HG02973 (cell line): ENCODE data around the gene FUZ.
"Not testable (repeated sequence)": the region's sequence is repeated elsewhere in the genome, so short reads cannot be mapped to it uniquely, and the experiment has no call there.

Experiments
- ATAC-seq: cut with Tn5 transposase; IDR thresholded peaks from one replicate; pipeline ENCODE4 v1.9.1; 2021; ENCODE audit warnings: moderate library complexity; ENCODE audit not compliant: unreplicated experiment

FUZ gene

DNA sequence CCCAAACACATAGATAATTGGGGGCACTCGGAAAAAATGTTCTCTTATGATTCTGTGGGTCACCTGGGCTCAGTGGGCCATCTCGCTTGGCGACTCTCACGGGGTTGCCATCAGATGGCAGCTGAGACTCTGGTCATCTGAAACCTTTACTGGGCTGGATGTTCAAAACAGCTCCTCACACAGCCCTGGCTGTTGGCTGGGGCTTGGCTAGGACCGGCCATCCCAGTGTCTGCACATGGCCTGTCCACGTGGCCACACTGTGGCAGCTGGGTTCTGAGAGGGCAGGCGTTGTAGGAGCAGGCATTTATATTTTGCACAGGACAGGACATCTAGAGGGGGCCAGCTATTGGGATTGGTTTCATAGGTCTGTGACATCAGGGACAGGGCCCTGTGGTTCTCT lies 20.5 kb upstream of the FUZ start:
- no peak for ATAC-seq

DNA sequence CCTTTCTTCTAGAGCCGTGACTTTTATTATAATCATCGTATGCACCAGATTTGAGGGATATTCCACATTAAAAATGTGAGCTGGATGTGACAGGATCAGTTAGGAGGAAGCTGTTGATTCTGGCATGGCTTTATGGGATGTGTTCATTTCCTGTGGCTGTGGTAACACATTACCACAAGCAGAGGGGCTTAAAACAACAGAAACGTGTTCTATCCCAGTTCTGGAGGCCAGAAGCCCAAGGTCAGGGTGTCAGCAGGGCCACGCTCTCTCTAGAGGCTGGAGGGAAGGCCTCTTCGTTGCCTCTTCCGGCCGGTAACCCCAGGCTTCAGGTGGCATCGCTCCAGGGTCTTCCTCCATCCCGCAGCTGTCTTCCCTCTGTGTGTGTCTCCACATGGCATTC lies 19.5 kb upstream of the FUZ start:
- no peak for ATAC-seq

DNA sequence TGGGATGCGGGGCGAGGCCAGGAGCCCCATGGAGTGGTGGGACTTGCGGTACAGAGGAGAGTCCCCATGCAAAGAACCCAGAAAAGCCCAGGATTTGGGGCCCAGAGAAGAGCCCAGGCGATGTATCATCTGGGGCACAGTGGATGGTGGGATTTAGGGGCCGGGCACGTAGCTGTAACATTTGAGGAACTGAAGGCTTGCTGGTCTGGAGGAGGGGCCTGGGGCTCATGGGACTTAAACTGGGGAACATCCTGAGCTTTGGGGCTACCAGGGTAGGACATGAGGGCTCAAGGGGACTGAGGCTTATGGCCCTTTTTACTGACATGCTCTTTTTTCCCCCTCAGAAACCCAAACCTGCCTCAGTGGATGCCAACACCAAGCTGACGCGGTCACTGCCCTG lies 18.5 kb upstream of the FUZ start:
- ATAC-seq: no peak

DNA sequence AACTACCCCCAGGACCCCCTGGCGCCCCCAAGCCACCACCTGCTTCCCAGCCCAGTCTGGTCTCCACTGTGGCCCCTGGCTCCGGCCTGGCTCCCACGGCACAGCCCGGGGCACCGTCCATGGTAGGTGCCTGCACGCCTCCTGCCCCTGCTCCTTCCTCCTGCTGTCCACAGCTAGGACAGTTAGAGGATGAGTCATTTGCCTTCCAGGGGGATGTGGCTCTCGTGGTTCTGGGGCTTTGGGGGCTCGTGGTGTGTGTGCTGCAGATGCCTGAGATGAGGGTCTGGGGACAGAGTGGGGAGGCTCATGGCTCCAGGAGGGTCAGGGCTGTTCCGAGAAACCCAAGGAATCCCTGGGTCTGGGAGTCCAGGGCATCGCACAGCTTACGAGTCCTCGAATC lies 17.7 kb upstream of the FUZ start:
- ATAC-seq: no peak

DNA sequence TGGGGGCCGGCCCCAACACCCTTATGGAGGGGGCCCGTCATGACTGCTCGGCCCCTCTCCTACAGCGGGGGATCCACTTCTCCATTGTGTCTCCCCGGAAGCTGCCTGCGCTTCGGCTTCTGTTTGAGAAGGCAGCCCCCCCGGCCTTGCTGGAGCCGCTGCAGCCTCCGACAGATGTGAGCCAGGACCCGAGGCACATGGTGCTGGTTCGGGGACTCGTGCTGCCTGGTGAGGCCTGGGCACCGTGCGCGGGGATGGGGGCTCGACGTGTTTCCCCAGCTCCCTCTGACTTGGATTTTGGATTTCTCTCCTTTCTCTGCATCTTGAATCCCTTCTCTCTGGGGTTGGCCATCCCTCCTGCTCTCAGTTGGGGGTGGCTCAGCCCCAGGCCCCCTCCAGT lies 16.6 kb upstream of the FUZ start:
- ATAC-seq: no peak

DNA sequence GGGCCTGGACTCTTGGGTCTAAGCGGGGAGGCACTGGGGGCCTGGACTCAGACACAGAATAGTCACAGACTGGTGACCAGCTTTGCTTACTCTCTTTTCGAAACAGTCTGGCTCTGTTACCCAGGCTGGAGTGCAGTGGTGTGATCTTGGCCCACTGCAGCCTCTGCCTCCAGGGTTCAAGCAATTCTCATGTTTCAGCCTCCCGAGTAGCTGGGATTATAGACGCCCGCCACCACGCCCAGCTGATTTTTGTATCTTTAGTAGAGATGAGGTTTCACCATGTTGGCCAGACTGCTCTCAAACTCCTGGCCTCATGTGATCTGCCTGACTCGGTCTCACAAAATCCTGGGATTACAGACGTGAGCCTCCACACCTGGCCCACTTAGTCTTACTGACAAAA lies 16.1 kb upstream of the FUZ start:
- no peak for ATAC-seq

DNA sequence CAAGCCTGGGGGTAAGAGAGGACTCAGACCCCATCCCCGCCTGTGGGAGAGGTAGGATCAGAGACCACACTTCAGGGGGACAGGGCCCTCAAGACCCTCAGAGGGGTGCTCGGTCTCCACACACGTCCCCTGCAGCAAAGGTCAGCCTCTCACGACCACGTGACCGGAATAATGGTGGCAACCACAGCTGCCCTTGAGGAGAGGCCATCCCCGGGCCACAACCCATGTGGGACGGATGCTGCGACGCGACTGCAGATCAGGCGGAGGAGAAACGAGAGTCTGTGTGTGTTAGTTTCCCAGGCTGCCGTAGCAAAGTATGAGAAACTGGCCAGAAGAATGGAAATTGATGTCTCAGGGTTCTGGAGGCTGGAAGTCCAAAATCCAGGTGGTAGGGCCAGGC lies 13.9 kb upstream of the FUZ start:
- no peak for ATAC-seq

DNA sequence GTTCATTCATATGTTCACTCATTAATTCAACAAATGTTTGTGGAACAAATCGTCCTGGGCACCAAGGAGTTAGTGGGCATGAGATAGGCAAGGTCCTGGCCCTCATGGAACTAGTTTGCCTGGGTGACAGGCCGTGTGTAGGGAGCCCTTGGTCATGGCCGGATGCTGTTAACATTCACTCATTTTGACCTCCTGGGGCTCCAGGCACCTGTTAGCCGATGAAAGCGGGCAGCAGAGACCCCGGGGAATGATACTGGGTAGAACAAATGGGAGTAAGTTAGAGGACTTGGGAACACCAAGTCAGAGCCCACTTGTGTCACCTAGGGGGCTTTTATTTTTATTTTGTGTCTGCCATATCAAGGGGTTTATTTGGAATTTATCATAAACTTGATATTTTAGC lies 11.6 kb upstream of the FUZ start:
- ATAC-seq: no peak

DNA sequence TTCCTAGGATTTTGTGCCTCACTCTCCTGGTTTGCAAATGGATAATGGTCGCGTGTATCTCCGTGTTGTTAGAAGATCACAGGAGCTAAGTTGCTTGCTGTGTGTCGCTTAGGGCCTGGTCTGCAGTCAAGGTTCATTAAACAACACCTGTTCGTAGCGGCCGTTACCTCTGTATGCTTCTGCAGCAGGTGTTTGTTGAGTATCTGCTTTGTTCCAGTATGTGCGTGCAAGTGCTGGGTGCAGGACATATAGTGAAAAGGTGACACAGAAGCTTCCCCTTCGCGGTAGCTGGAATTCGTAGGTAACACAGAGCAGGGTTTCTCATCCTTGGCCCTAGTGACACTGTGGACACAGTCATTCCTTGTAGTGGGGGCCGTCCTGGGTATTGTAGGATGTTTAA lies 10.4 kb upstream of the FUZ start:
- no peak for ATAC-seq

DNA sequence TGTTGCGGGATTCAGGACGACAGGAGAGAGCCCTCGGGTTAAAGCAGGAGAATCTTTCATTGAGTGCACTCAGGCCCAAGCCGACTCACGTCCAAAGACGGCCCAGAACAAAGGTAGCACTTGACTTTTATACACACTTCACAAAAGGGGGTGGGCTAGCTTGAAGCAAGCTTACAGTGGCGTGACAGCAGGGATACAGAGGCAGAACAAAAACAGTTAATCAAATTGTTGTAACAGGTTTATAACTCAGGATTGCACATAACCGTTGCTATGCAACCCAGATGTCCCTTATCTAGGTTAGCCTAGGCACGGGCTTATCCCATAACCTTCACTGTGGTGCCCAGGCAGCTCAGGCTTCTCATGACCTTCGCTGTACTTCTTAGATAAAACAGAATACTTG lies 7.0 kb upstream of the FUZ start:
- ATAC-seq: no peak

DNA sequence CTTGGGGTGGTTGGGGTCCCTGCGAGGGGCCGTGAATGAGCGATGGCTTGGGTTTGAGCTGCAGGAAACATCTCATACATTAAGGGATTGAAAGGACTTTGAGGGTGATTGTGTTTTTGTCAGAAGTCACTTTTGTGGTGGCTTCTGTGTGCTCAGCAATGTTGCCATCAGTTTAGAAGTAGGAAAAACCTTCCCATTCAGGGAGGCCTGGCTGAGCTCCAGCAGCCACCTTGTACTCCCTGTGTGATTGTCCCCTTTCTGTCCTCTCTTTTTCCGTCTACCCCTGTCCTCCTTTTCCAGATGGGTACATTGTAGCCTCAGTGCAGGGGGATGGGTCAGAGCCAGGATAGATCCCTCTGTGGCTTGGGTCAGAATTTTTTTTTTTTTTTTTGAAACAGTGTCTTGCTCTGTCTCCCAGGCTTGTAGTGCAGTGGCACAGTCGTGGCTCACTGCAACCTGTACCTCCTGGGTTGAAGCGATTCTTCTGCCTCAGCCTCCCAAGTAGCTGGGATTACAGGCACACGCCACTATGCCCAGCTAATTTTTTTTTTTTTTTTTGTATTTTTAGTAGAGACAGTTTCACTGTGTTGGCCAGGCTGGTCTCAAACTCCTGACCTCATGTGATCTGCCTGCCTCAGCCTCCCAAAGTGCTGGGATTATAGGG lies 6.5 kb upstream of the FUZ start:
- ATAC-seq: not testable (repeated sequence)

DNA sequence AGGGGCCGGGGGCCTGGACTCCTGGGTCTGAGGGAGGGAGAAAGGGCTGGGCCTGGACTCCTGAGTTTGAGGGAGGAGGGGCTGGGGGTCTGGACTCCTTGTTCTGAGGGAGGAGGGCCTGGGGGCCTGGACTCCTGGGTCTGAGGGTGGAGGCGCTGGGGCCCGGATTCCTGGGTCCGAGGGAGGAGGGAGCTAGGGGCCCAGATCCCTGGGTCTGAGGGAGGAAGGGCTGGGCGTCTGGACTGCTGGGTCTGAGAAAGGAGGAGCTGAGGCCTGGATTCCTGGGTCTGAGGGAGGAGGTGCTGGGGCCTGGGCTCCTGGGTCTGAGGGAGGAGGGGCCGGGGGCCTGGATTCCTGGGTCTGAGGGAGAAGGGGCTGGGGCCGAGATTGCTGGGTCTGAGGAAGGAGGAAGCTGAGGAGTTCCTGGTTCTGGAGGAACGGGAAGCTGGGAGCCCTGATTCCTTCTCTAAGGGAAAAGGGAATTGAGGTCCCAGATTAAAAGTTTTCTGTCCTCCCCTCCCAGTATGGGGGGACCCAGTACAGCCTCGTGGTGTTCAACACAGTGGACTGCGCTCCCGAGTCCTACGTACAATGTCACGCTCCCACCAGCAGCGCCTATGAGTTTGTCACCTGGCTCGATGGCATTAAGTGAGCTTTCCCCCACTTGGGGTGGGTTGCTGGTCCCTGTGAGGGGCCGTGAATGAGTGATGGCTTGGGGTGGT lies 5.7 kb upstream of the FUZ start:
- ATAC-seq: no peak

DNA sequence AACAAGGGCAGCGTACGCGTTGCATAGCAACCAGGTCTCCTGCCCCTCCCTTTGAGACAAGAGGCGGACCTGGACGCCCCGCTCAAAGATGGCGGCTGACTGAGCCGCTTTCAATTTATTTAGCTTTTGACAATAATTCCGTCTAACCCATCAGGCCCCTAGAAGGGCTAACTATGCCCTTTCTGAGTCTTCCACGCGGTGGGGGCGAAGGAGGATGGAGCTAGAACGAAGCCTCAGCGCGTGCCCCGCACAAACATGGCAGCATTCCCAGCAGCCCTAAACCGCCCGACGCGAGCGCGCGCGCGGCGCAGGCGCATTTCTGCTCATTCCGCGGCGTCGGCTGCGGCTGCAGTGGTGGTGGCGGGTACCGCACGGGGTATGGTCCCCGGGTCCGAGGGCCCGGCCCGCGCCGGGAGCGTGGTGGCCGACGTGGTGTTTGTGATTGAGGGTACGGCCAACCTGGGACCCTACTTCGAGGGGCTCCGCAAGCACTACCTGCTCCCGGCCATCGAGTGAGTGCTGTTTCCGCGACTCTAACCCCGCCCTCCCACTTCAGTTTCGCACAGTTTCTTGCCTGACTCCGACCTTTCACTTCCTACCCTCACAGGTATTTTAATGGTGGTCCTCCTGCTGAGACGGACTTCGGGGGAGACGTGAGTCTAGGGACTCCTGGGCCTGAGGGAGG lies 5.0 kb upstream of the FUZ start, which contains the start of gene MED25:
Gene MED25 (plus strand): TSS at position 326 of the 685 bp plus-strand sequence. CDS start 53 bp downstream, at position 379.
- ATAC-seq: peak; percentile 51

DNA sequence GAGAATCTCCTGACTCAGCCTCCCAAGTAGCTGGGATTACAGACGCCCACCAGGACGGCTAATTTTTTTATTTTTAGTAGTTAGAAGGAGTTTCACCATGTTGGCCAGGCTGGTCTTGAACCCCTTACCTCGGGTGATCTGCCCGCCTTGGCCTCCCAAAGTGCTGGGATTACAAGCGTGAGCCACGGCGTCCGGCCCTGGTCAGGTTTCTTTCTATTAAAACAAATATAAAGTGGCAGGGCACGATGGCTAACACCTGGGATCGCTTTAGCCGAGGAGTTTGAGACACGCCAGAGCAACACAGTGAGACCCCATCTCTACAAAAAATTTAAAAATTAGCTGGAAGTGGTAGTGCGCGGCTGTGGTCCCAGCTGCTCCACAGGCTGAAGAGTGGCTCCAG lies 3.5 kb upstream of the FUZ start:
- ATAC-seq: no peak

DNA sequence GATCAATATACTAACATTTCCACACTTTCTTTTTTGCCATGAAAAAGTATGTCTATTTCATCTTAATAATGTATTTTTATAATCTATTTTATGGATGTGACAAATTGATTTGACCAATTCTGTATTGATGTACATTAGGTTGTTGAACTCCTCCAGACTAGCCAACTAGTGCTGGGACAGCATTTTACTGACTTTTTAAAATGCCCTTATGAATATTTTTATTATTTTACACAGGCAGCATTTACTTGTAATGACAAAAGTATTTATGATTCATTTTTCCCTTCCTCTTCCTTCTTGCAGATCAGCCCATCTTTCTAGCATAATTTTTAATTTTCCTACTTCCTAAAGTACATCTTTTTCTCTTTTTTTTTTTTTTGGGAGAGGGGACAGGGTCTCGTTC lies 918 bp upstream of the FUZ start:
- ATAC-seq: no peak

DNA sequence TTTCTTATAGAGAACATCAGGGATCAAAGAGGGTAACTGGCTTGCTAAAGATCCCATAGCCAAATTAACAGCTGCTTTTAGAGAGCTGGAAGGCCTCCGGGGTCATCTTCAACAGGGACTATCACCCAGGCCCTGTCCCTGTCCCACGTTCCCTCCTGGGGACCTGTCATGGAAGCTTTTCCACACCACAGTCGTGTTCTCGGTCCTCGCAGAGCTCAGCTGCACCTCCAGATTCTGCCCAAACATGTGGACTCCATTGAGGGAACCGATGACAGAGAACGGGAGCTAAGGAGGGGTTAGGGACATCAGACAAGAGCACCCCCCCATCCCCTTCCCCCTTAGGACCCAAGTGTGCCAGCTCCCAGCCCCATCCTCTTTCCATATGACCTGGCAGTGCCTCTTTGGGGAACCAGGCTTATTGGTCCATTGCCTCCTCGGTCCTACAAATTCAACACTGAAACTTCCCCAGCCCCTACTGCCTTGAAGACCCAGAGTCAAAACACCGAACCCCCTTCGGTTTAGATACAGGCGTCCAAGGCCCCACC lies 568 bp downstream of the FUZ start:
- ATAC-seq: no peak

DNA sequence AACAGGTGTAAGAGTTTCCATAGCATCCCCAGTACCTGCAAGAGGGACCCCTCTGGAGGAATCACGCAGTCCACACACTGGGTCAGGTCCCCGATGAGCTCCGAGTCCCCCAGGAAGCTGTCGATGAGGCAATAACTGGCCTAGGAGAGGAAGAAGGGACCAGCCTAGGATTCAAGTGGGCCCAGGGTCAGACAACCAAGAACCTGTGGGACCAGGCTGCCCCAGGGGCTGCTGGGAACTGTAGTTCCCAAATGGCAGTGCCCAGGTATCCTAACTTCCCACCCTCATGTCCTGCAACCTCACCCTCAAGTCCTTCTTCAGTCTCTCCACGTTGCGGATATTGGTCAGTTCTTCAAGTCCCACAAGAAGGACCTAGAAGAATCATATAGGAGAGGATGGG lies 1.8 kb downstream of the FUZ start:
- no peak for ATAC-seq

DNA sequence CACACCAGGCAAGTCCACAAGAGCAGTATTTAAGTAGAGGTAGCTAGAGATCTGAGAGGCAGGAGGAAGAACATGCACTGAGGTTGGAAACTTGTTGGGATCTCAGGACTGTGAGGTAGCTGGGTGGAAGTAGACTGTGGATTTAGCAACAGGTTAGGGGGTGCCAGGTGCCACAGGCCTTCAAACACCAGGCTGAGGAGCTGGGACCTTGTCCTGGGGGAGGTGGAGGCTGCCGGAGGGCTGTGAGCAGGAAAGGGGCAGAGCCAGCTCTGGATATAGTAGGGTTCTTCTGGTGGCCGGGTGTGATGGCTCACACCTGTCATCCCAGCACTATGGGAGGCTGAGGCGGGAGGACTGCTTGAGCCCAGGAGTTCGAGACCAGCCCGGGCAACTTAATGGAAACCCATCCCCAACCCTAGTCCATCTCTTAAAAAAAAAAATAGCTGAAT lies 3.1 kb downstream of the FUZ start:
- ATAC-seq: no peak

DNA sequence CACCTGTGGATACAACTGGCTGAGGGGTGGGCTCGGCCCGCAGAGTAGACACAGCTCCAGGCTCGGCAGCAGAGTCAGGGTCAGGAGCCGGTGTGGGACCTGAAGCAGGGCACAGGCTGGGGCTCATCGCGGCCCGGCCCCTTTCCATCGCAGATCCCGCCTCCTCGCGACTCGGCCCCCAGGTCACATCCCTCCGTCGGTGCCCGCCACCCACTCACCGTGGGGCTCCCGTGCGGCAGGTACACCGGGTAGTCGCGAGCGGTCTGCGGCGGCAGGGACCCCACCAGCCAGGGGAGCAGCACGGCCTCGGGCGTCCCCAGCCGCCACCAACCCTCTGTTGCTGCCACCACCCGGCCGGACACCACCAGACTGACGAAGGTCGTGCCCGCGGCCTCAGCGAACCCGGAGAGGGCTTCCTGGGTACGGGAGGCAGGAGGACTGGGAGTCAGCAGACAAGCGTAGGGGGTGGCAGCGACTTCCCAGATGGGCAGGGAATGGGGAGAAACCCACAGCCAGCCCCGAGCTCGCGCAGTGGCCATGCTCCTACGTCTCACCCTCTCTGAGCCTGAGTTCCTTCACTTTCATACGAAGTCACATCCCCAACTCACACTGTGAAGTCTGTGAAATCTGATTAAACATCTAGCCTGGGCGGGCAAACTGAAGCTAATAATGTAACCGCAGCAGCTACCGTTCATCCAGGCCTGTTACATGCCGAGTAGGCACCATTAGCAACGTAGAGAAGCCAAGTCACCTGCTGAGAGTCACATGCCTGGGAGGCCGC lies 3.7 kb downstream of the FUZ start:
- ATAC-seq: no peak

DNA sequence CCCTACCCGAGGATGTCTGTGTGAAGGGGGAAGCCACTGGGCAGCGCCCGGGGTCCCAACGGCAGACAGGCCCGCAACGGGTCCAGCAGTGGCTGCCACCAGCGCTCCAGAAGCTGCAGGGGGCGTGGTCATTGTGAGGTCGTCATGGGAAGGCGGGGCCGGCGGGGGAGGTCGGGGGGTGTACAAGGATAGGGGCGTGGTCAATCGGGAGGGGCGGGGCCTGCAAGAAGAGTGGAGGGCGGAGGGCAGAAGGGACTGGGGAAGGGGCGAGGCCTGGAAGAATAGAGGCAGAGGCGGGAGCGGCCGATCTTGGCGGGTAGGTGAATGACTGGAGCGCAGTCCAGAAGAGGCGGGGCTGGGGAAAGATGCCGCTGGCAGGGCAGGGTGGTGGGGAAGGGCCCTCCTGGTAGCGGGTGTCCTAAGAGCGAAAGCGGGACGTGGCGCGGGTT lies 4.4 kb downstream of the FUZ start:
- no peak for ATAC-seq
